Measurements from ENCODE around the gene TRIM47.

Gene TRIM47

DNA sequence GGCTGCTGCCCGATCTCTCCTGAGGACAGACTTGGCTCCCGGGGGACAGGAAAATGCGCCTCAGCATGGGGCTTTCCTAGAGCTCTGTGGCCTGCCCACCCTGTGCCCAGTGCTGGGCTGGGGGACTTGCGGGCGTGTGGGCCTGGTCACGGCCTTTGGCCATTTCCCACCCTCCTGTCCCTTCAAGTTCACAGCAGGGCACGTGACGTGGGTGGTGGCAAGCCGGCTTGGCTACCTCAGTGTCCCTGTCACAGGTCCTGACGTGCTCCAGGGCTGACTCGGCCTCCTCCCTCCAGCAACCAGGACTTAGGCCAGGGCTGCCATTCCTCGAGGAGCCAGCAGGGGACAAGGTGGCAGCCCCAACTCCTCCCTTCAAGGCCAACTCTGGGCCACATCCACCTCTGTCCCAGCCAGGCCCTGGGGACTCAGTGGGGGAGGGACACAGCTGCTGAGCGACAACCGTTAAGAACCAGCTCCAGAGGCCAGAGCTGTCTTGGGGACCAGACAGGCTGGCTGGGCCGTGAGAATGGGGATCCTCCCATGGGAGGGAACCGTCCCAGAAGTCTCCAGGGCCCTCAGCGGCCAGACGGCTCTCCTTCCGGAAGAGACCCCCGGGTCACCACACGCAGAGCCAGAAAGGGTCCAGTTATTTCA lies 33.2 kb downstream of the TRIM47 start:
- DNase-seq = peak; percentile 43

DNA sequence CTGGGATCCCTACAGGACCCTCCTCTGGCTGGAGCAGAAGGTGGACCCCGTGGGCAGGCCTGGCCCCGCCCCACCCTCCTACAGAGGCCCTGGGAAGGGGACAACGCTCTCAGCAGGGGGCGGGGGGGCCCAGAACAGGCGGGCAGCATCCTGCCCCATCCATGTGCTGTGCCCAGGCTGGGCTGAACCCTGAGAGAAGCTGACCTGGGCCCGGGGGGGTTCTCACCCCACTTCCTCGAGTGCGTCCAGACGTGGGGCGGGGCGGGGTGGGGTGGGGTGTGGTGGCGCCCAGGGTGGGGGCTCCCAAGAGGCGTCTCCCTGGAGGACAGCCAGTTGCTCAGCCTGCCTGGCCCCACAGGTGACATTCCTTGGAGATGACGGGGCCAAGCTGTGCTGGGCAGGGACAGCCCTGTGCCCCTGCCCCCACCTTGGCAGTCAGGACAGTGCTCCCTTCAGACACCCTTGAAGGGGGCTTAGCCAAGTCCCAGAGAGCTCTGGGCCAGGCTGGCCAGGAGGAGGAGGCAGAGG lies 33.8 kb downstream of the TRIM47 start:
- no peak for DNase-seq

DNA sequence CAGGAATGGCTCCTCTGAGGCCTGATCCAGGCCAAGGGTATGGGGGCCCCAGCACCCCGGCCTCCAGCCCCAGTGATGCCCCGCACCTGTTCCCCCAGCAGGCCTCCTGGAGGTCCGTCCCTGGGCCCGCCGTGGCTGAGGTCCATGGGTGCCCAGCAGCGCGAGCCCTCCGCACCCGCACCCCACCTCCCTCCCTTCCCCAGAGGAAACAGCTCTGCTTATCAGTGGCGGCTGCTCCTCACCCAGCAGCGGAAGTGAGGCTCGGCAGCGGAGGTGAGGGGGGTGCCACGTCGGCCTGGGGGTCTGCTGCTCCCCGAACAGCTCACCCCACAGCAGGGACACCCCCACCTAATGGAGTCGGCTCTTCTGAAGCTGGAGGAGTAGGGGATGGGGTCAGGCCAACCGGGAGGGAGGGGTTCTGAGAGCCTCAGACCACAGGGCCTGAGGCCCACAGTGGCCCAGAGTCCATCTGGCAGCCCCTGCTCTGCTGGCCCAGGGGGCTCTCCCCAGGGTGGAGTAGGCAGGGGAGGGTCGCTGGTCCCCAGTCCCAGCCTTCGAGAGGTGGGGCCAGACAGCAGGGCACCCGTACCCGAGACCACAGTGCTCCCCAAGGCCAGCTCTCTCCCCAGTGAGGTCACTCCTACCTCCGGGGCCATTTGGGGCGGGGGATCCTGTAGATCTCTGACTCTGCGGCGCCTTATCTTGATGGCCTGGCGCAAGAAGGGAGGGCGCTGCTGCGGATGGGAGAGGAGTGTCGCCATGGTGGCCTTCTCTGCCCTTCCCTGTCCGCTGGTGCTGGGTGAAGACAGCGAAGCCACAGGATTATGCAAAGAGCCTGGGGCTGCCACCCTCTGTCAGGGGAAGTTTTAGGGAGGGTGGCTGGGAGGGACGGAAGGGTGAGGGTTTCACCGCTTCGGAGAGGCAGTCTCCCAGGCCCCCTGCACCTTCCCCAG lies 34.5 kb downstream of the TRIM47 start, which contains the start of gene UNC13D:
Gene UNC13D, minus strand, starts transcription at position 828 of the 953 bp plus-strand sequence. Its CDS starts 67 bp downstream, at position 761.
- peak; percentile 47 for DNase-seq

DNA sequence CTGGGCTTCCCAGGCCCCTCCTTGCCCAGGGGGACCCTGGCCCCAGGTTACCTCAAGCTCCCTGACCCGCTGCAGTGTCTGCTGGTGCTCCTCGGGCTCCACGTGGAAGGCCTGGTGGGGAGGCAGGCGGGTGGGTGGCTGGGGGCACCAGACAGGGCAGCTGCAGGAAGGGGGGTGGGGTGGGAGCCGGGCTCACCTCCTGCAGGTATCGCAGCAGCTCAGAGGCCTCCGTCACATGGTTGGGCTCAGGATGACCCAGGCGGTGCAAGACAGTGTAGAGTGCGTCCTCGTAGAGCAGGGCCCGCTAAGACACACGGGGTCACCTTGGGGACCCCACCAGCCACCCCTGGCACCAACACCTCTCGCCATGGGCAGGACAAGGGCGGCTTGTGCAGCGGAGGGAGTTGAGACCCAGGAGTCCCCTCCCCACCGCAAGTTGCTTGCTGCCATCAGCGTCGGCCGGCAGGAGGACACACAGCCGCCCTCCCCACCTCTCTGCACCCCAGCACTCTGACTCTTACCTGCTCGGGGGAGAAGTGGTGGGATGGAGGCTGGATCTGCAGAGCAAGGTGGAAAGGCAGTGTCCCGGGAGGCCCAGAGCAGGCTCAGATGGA lies 35.3 kb downstream of the TRIM47 start:
- DNase-seq = no peak

DNA sequence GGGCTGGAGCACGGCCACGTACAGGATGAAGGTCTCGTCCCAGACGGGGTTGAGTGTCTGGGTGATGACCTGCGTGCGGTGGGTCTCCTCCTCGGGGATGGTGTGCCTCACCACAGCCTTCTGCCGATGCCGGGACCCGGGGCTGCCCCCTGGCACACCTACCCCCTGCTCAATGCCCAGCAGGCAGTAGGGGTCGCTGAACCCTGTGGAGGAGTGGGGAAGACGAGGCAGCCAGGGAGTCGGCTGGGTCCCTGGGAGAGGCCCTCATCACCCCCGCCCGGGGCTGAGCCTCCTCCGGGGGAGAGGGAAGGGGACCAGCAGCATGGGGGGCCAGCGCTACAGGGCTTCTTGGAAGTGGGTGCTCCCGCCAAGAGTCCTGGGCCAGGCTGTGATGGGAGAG lies 36.0 kb downstream of the TRIM47 start:
- DNase-seq = no peak

DNA sequence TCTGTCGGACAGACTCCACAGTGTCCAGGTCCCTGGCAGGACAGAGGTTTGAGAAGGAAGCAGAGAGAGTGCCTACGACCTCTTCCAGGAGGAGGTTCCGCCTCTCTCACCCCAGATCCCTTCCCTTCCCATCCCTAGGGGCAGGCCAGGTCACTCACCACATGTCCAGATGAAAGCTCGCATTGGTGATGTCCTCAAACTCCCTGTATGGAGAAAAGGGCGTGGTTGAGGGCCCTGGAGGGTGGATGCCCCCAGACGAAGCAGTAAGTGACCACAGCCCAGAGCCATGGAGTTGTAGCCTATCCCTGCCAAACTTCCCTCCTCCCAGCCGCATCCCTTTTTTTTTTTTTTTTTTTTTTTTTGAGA lies 37.6 kb downstream of the TRIM47 start:
- DNase-seq = no peak

DNA sequence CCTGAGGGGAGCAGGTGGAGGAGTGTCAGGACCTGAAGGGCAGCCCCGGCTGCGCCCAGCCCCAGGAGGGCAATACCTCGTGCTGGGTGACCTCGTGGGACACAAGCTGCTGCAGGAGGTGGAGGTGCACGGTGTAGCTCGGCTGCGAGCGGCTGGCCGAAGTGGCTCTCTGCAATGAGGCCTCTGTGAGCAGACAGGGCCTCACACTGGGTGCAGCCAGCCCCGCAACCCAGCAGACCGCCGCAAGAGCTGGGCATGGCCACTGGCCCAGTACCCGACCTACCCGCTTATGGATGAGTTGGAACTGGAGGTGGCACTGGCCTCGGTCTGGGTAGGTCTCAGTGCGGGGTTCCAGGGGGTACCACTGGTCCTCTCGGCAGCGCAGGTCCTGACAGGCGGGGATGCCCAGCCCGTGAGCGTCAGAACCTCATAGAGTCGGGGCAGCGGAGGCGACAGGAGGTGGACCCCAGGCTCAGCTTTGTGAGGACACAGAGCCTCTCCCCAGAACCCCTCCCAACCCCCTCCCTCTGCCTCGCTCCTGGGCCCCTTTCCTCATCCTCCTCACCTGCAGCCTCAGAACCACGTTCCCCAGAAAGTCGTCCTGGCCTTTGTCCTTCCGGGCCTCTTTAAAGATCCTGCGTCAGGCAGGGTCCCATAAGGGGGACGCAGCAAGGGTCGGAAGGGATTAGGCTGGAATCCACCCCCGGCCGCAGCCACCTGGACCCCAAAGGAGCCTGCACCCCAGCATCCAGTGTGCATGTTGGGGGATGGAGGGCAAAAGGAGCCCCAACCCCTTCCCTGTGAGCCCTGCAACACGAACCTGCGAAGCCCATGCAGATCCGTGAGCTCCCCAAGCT lies 38.2 kb downstream of the TRIM47 start:
- no peak for DNase-seq

DNA sequence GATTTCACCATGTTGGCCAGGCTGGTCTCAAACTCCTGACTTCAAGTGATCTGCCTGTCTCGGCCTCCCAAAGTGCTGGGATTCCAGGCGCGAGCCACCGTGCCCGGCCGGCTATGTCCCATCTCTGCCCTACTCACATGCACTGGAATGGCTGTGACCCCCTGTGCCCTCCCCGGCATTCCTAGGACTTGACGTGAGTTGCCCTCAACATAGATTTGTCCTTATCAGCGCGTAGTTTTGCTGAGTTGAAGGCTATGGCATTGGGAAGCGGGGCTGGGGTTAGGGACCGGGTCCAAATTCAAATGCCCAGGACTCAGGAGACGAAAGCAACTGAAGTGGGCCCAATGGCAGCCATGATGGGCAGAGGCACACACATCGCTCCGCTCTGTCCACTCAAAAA lies 40.0 kb downstream of the TRIM47 start:
- DNase-seq = no peak

DNA sequence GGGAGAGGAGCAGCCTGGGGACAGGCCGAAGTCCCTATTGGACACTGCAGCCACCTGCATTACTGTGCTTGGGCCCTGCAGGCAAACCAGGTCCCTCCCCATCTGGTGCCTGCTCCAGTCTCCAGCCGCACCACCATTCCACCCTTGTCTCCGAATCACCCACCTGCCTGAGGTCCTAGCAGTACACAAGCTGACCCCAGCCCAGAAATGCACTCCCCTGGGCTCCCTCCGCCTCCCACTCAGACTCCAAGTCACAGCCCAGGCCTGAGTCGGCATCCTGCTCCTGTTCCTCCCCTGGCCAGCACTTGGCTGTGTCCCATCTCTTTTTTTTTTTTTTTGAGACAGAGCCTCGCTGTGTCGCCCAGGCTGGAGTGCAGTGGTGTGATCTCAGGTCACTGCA lies 40.5 kb downstream of the TRIM47 start:
- no peak for DNase-seq

DNA sequence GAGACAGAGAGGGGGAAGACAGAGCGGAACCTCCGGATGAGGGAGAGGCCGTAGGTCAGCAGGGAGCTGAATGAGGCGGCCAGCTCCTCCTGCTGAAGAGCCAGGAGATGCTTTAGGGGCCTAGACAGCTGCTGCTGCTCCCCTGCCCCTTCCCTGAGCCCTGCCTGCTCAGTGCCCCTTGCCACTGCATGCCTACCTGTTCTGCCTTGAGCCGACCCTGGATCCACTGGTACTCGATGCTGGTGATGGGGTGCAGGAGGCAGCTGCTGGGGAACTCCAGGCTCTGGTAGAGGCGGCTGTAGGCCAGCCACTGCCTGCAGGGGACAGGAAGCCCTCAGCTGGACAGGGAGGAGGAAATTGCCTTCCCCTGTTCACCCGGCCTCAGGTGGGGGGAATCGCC lies 41.8 kb downstream of the TRIM47 start:
- no peak for DNase-seq

DNA sequence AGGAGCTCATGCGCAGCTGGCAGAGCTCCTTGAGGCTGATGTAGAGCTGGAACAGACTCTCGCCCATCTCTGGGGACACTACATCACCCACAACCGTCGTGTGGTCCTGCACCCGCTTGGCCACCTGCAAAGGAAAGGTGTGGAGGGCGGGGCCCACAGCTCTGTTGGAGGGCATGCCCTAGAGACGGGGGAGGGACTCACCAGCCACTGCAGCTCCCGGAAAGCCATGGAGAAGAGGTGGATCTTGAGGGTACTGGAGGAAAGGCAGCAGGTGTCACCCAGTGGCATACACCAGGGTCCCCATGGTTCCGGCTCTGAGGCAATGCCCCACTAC lies 42.8 kb downstream of the TRIM47 start:
- no peak for DNase-seq

DNA sequence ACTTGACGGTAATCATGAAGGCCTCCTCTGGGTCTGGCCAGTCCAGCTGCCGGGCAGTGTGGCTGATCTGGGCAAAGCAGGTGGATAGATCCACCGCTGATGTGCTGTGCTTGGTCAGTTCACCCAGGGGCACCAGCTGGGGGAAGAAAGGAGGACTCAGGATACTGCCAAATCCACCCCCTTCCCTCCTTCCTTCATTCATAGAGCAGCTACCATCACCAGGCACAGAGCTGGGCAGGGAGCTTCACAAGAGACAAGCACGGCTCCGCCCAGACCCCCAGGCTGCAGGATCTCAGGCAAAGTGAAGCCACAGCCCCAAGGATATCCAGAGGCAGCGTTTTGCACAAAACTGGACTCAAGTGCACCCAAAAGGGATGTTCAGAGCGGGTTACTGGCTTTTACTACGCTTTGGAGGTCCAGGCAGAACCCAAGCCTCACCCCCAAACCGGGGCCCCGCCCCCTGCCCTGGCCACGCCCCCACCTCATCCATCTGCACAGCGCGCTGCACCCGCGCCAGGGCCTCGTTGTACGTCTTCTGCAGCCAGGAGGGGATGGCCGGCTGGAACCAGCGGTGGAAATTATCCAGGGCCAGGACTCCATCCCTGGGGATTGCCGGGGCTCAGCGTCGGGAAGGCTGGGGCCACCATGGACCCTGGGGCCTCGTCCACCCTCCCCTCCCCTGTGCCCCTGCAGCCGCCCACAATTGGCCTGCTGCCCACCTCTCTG lies 43.3 kb downstream of the TRIM47 start:
- DNase-seq = no peak

DNA sequence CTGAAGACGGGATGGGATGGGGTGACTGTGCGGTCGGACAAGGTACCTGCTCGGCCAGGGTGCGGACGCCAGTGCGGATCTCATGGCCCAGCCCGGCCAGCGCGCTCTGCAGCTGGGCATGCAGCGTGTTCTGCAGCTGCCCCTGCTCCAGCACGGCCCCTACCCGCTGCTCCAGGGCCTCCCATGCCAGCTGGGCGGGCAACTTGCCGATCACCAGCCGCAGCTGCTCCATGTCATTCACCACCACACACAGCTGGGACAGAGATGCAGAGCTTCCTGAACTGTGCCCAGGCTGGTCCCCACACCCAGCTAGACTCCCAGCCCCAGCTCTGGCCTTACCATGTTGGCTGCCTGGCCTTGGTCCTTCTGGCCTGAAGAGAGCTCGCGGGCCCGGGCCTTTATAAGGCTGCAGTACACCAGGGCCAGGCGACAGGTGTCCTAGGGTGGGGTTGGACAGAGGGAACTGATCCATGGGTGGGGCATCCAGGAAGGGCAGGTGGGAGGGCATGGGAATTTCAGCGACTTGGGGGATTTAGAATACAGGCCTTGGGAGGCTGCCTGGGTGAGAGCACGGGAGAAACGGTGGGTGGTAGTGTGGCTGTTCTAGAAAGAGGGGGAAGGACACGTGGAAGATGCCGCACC lies 44.0 kb downstream of the TRIM47 start:
- DNase-seq = no peak

DNA sequence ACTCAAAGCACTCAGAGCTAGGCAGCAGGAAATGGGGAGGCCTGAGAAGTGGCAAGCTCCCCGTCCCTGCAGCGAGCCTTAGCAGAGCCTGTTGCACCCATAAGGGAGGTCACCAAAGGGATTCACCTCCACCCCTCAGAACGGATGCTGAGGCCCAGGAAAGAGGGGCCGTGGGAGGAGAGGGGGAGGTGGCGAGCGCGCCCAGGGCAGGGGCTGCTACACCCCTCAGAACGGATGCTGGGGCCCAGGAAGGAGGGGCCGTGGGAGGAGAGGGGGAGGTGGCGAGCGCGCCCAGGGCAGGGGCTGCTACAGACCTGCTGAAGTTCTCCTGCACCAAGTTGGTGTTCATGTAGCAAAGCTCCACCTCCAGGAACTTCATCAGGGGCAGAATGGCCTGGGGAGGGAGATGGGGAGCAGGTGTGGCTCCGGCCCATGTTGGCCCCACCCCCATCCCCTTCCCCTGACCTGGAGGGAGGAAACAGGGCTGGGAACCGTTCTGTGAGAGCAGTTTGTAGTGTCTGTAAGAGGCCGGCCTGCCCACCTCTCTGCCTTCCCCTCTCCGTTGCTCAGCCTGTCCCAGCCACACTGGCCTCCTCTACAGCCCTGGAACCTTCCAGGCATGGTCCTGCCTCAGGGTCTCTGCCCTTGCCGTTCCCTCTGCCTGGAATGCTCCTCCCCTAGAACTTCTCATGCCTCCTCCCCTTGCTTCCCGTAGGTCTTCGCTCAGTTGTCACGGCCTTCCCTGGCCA lies 45.6 kb downstream of the TRIM47 start:
- no peak for DNase-seq

DNA sequence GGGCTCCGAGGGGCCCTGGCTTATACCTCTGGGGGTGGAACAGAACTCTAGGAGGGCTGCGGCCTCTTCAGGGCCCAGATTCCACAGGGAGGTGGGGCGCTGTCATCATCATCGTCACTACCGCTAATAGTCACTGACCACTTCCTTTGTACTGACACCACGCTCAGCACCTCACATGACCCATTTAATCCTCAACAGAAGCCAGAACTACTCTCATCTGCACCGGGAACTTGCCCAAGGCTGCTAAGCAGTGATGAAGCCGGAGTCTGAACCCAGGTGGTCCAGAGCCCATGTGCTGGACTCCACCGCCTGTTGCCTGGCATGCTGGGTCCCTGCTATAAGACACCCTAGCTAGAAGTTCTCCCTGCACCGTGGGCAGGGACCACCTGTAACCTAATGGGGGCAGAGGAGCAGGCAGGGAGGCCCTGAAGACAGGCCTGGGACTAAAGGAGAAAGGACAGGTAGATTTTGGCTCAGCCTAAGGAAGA lies 46.2 kb downstream of the TRIM47 start:
- DNase-seq = no peak

DNA sequence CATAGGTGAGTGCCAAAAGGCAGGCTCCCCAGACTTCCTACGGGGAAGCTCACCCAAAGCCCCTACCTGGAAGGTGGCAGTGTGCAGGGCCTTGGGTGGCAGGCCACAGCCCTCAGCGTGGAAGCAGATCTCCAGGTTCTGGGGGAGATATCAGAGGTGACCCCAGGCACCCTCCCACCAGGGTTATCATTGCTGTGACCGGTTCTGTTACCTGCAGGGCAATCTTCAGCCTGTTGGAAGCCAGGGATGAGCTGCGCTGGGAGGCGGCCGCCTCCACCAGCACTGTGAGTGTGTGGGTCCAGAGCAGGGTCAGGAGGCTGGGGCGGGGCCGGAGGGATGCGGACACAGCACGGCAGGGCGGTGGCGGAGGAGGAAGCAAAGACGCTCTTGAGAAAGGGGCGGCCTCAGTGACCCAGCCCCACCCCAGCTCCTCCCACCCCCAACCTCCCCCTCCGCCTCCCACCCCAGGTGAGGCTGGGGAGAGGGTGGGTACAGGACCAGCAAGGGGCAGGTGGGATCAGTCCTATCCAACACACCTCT lies 47.3 kb downstream of the TRIM47 start:
- DNase-seq = no peak

DNA sequence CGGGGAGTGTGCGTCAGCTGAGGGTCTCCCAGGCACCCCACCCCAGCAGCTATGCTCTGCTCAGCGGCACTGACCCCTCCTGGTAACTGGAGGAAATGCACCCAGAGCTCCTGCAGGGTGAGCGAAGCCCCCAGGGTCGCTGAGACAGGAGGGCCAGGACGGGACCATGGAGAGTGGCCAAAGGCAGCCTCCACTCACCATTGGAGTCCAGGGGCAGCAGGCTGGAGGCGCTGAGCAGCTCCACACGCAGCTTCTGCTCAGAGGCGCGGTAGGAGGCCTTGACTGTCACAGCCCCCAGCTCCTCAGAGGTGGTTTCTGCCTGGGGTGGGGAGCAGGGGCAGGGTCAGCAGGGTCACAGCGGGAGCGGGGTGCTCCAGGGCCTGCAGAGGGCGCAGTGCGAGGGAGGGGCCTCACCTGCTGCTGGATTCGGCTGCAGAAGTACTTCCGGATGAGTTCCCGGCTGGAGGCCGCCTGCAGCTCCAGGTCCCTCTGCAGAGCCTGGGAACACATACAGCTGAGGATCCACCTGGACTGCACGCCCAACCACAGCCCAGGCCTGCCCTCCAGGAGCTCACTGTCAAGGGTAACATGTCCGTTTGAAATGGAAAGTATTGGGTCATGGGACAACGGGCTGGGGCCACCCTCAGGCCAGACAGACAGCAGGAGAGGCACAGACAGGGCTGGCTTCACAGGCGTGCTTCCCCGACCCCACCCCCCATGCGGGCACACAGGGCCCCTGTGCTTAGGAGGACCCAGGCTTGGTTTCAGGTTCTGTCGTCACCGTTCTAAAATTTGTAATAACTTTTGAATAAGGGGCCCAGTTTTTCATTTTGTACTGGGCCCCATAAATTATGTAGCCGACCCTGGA lies 48.0 kb downstream of the TRIM47 start:
- peak; percentile 22 for DNase-seq

DNA sequence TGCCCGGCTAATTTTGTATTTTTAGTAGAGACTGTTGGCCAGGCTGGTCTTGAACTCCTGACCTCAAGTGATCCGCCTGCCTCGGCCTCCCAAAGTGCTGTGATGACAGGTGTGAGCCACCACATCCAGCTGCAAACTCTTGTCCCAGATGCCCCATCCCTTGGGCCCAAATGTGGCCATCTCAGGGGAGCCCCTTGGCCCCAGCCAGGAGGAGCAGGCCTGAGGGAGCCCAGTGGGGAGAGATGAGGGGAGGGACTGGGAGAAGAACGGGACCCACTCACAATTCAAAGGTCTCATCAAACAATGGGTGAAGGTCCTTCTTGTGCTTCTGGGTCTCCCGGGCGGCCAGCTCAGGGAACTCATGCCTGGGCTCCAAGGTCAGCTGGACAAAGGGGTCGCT lies 48.6 kb downstream of the TRIM47 start:
- DNase-seq = no peak

DNA sequence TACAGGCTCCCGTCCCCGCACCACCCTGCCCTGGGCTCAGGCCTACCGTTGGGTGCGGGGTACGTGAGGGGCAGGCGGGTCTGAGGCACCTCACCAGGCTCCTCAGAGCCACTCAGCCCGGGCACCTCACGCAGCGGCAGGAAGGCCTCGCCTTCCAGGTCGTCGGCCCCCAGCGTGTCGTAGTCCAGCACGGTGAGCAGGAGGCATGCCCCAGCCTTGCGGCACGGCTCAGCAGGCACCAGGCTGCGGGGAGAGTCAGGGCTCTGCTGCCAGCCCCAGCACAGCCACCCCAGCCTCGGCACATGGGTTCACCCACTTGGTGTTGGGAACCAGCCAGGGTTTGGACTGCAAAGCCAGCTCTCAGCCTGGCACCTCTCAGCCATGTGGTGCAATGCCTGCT lies 49.6 kb downstream of the TRIM47 start:
- DNase-seq = no peak
